Stimulated activated memory B cell treated with anti-CD40 and anti-IgM and Interleukin-4, amounts not matched to agents 10 μg/mL and 1 μg/mL and 100 μg/mL, for 72 hours (primary cell): ENCODE measurements around the gene SH3BP2.

Experiments
- ATAC-seq: fragments of 150-1000 bp; cut with Tn5 transposase; 2 replicates; pipeline ENCODE4 v1.10.0; 2021
- H3K27ac Mint-ChIP-seq: one replicate; pipeline ENCODE4 v1.8.0; 2022; ENCODE audit warnings: mild to moderate bottlenecking, mixed read lengths
- H3K27me3 Mint-ChIP-seq: one replicate; pipeline ENCODE4 v1.8.0; 2022; ENCODE audit warnings: mixed read lengths
- H3K36me3 Mint-ChIP-seq: one replicate; pipeline ENCODE4 v1.8.0; 2022; ENCODE audit warnings: mixed read lengths
- H3K4me1 Mint-ChIP-seq: one replicate; pipeline ENCODE4 v1.8.0; 2022; ENCODE audit warnings: mixed read lengths
- H3K4me3 Mint-ChIP-seq: one replicate; pipeline ENCODE4 v1.8.0; 2022; ENCODE audit warnings: mild to moderate bottlenecking, moderate library complexity, mixed read lengths
- H3K9me3 Mint-ChIP-seq: one replicate; pipeline ENCODE4 v1.8.0; 2022; ENCODE audit warnings: mixed read lengths

Gene SH3BP2

GRCh38 chr4:2827071-2827873 lies 34.4 kb downstream of the SH3BP2 start:
- no peak for ATAC-seq
- Mint-ChIP-seq H3K9me3 (peaks cover 6% of the 10 kb centered on the region), H3K4me1 (peaks cover 15% of the 10 kb centered on the region), H3K27ac (no peak overlapping the region), H3K4me3 (no peak overlapping the region), H3K27me3 (no peaks in the 10 kb centered on the region), H3K36me3 (peaks cover 71% of the 10 kb centered on the region)

DNA sequence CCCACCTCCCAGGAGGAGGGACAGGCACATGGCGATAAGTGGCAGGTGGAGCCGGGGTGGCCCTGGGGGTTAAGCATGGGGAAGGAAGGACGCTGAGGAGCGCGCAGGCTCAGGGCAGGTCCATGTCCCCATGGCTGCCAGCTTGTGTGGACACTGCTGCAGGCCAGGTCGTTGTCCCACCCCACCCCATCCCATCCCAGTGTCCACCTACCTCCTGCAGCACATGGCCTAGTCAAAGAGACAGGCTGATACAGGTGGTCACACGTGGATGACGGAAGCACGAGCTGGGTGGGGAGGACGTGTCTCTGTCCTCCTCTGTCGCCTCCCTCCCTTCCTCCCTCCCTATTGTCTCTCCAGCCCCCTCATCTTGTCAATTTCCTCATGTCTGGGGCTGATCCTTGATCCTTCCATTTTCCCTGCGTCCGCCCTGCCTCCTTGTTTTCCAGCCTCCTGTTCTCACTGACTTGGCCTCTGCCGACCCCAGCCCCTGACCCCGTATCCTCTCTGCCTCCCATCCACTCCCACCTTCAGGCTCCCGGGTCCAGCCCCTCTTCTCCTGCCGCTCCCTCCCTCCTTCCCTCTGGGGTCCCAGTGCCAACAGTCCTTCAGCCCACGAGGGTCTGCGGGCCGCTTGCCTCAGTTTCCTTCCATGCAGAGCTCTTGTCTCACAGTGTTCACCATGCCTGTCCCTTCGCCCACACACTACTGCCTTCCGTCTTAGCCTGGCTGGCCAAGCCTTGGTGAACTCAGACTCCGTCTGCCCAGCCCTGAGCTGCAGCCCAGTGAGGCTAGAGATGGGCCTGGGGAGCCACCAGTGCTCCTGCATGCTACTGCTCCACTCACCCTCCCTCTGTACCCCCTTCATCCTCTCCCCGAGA lies 35.2 kb downstream of the SH3BP2 start:
- no peak for ATAC-seq
- H3K27me3 Mint-ChIP-seq, result no peaks in the 10 kb centered on the region
- no peak overlapping the region for H3K4me3 Mint-ChIP-seq
- no peak overlapping the region for H3K27ac Mint-ChIP-seq
- peaks cover 23% of the 10 kb centered on the region for H3K4me1 Mint-ChIP-seq
- H3K36me3 Mint-ChIP-seq, result peaks cover 73% of the 10 kb centered on the region
- H3K9me3 Mint-ChIP-seq, result peaks cover 6% of the 10 kb centered on the region

GRCh38 chr4:2828758-2829181 lies 35.9 kb downstream of the SH3BP2 start:
- Mint-ChIP-seq H3K36me3 (peaks cover 70% of the 10 kb centered on the region), H3K4me1 (peaks cover 29% of the 10 kb centered on the region), H3K27ac (no peak overlapping the region), H3K9me3 (peaks cover 6% of the 10 kb centered on the region), H3K27me3 (no peaks in the 10 kb centered on the region), H3K4me3 (no peak overlapping the region)
- ATAC-seq, result no peak

DNA sequence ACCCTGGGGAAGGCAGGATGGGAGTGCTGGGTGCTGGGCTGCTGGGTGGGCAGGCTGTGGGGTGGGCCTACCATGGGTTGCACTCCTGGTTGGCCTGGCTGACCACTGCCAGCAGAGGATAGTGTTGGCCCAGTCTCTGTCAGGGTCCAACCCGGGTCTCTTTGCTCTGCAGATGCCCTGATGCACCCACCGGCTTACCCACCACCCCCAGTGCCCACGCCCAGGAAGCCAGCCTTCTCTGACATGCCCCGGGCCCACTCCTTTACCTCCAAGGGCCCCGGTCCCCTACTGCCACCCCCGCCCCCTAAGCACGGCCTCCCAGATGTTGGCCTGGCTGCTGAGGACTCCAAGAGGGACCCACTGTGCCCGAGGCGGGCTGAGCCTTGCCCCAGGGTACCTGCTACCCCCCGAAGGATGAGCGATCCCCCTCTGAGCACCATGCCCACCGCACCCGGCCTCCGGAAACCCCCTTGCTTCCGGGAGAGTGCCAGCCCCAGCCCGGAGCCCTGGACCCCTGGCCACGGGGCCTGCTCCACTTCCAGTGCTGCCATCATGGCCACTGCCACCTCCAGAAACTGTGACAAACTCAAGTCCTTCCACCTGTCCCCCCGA lies 36.5 kb downstream of the SH3BP2 start:
- H3K4me1 Mint-ChIP-seq, result peaks cover 33% of the 10 kb centered on the region
- ATAC-seq, result no peak
- no peak overlapping the region for H3K27ac Mint-ChIP-seq
- H3K27me3 Mint-ChIP-seq, result no peaks in the 10 kb centered on the region
- H3K9me3 Mint-ChIP-seq, result peaks cover 6% of the 10 kb centered on the region
- peaks cover 66% of the 10 kb centered on the region for H3K36me3 Mint-ChIP-seq
- H3K4me3 Mint-ChIP-seq, result no peak overlapping the region

DNA sequence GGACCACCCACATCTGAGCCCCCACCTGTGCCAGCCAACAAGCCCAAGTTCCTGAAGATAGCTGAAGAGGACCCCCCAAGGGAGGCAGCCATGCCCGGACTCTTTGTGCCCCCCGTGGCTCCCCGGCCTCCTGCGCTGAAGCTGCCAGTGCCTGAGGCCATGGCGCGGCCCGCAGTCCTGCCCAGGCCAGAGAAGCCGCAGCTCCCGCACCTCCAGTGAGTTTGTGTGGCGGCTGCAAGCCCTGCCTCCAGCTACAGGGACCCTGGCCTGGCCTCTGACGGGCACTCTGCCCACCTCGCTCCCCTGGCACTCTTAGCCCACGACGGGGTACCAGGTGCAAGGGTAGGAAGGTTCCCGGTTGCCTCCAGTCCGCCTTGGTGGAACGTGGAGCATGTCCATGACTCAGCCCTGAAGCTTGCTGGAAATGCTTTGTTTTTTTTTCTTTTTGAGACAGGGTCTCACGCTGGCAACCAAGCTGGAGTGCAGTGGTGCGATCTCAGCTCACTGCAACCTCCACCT lies 37.1 kb downstream of the SH3BP2 start:
- Mint-ChIP-seq H3K9me3 (peaks cover 6% of the 10 kb centered on the region), H3K36me3 (peaks cover 61% of the 10 kb centered on the region), H3K27me3 (no peaks in the 10 kb centered on the region), H3K4me1 (peaks cover 39% of the 10 kb centered on the region), H3K4me3 (no peak overlapping the region), H3K27ac (no peak overlapping the region)
- no peak for ATAC-seq

DNA sequence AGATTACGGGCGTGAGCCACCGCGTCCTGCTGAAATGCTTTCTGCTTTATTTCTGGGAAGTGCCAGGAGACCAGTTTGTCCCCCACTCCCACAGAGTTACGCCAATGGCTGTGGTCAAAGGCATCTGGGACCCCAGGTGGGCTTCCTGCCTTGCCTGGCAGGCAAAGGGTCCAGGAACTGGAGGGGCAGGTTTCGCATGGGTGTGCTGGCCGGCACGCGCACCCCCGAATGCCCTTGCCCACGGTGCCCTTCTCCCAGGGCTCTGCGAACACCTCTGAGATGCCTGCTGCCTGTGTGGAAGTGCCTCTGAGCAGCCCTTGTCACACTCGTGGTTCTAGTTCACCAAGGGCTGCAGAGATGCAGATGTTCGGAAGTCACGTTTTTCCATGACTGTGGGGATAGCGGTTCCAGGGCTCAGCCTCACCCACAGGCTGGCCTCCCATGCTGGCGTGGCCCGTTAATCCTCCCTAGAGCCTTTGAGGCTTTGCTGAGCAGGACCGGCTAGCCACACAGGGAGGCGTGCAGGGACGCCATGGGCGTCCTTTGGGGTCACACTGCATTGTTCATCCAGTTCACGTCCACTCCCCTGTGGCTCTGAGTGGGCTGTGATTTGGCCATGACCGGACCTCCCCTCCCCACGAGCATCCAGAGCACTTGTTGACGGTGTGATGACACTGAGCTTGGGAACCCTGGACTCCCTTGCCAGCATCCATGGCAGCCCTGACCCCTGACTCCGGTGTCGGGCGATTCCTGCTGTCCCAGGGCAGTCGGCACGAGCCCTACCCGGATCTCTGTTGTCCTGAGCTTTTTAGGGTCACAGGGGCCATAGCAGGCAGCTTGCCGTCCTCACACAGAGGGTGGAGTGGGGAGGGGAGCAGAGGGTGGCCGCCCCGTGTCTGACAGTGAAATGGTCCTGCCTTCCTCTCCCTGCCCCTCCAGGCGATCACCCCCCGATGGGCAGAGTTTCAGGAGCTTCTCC lies 38.0 kb downstream of the SH3BP2 start:
- H3K27me3 Mint-ChIP-seq, result no peaks in the 10 kb centered on the region
- H3K4me3 Mint-ChIP-seq, result no peak overlapping the region
- H3K36me3 Mint-ChIP-seq, result peaks cover 51% of the 10 kb centered on the region
- no peak for ATAC-seq
- no peak overlapping the region for H3K27ac Mint-ChIP-seq
- peaks cover 48% of the 10 kb centered on the region for H3K4me1 Mint-ChIP-seq
- H3K9me3 Mint-ChIP-seq, result peaks cover 6% of the 10 kb centered on the region

DNA sequence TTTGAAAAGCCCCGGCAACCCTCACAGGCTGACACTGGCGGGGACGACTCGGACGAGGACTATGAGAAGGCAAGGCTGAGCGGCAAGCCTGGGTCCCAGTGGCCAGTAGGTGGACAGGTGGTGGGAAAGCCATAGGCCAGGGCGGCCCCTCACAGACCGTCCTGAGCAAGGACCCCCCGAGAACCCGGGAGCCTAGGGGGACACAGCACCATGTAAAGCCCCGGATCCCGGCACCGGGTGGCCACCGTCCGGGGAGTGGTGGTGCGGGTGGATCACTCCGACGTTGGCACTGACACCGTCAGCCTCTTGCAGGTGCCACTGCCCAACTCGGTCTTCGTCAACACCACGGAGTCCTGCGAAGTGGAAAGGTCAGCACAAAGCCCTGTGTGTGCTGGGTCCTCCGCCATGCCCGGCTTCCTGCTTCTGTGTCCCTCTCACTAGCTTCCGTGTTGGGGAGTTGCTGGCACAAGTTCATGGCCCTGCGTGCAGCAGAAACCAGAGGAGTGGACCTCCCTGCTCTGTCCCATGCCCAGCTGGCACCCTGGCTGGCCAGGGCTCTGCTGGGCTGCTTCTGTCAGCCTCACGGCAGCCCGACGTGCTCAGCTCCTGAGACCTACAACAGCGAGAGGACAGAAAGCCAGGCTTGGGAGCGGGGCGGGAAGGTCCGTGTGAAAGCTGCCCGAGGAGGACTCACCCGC lies 38.9 kb downstream of the SH3BP2 start:
- peaks cover 55% of the 10 kb centered on the region for H3K4me1 Mint-ChIP-seq
- peak overlapping the region; percentile 86 for H3K27ac Mint-ChIP-seq
- H3K4me3 Mint-ChIP-seq, result no peak overlapping the region
- H3K36me3 Mint-ChIP-seq, result peaks cover 43% of the 10 kb centered on the region
- peaks cover under 1% of the 10 kb centered on the region for H3K9me3 Mint-ChIP-seq
- no peaks in the 10 kb centered on the region for H3K27me3 Mint-ChIP-seq
- no peak for ATAC-seq

DNA sequence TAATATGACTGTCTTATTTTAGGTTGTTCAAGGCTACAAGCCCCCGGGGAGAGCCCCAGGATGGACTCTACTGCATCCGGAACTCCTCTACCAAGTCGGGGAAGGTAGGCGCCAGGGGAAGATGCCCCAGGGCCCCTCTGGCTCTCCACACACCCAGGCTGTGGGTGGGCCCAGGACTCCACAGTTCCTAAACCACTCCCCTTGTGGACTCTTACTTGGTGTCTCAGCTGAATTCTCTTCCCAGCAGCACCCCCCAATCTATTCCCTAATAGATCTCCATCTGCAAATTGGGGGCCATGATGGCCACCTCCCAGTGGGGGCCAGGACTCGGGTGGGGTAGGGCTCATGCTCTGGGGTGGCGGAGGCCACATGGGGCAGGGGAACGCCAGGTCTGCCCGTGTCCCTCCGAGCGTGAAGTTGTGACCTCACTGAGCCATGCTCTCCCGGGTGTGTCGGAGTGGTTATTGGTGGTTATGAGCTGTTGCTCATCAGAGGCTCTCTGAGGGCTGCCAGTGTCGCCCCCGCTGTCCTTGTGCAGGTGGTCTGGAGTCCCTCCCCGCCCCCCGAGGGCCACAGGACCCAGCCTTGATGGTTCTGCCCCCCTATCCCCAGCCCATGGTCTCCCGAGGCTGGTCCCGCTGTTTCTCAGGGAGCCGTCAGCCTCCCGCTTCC lies 39.6 kb downstream of the SH3BP2 start:
- peak; percentile 90 for ATAC-seq
- peaks cover 40% of the 10 kb centered on the region for H3K36me3 Mint-ChIP-seq
- H3K27me3 Mint-ChIP-seq, result no peaks in the 10 kb centered on the region
- H3K9me3 Mint-ChIP-seq, result no peaks in the 10 kb centered on the region
- H3K27ac Mint-ChIP-seq, result peak overlapping the region; percentile 86
- peaks cover 62% of the 10 kb centered on the region for H3K4me1 Mint-ChIP-seq
- peak overlapping the region; percentile 47 for H3K4me3 Mint-ChIP-seq

- peaks cover 35% of the 10 kb centered on the region for H3K36me3 Mint-ChIP-seq
- no peaks in the 10 kb centered on the region for H3K9me3 Mint-ChIP-seq
- ATAC-seq, result peak; percentile 10
- no peaks in the 10 kb centered on the region for H3K27me3 Mint-ChIP-seq
- peaks cover 69% of the 10 kb centered on the region for H3K4me1 Mint-ChIP-seq
- peak overlapping the region; percentile 47 for H3K4me3 Mint-ChIP-seq
- peak overlapping the region; percentile 86 for H3K27ac Mint-ChIP-seq
Measured at GRCh38 chr4:2832981-2833670, 40.2 kb downstream of the SH3BP2 start.

DNA sequence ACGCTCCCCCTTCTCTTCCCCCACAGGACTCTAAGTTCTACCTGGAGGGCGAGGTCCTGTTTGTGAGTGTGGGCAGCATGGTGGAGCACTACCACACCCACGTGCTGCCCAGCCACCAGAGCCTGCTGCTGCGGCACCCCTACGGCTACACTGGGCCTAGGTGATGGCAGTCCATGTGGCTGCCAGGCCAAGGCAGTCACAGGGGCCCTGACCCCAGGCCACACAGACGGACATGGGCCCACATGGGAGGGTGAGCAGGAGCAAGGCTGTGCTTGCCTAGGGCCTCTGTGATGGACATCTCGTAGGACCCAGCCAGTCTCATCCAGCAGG lies 40.8 kb downstream of the SH3BP2 start:
- Mint-ChIP-seq H3K27ac (peak overlapping the region; percentile 86), H3K36me3 (peaks cover 30% of the 10 kb centered on the region), H3K4me1 (peaks cover 69% of the 10 kb centered on the region)

DNA sequence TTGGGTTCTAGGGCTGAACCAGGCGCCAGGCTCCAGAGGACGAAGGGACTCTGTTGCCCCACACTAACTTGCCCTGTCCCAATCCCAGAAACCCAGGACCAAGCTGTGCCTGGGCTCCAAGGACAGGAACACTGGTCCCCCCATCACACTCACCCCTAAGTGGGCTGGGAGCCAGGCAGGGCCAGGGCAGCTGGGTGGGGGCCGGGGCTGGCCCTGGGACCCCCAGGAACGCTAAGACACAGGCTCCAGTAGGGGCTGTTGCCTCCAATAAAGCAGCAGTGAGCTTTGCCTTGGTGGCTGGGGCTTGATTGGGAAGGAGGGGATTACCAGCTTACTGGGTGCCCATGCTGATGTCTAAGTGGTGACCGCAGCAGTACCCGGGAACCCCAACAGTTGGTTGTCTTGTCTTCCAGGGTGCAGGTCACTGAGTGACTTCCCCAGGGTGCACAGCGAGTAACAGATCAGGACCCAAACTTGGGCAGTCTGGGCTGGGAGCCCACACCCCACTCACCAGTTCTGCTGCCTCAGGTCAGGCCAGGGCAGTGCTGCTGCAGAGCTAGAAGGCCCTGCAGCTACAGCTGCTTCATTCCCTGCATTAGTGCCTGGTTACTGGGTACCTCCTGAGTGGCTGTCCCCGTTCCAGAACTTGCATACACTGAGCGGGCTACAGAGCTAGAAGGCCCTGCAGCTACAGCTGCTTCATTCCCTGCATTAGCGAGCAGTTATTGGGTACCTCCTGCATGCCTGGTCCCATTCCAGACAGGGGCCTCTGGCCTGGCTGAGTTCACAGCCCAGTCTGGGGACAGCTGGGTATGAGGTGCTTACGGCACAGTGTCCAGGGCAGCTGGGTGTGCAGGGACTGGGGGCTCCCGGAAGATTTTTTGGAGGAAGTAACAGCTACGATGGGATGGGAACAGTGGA lies 41.4 kb downstream of the SH3BP2 start:
- H3K4me1 Mint-ChIP-seq, result peaks cover 71% of the 10 kb centered on the region
- ATAC-seq, result no peak
- peak overlapping the region; percentile 77 for H3K27ac Mint-ChIP-seq
- no peaks in the 10 kb centered on the region for H3K27me3 Mint-ChIP-seq
- H3K4me3 Mint-ChIP-seq, result peak overlapping the region; percentile 51
- no peaks in the 10 kb centered on the region for H3K9me3 Mint-ChIP-seq
- peaks cover 24% of the 10 kb centered on the region for H3K36me3 Mint-ChIP-seq

More for the DNA sequence above, 40.8 kb downstream of the SH3BP2 start:
- H3K4me3 Mint-ChIP-seq, result no peak overlapping the region
- no peaks in the 10 kb centered on the region for H3K27me3 Mint-ChIP-seq
- no peaks in the 10 kb centered on the region for H3K9me3 Mint-ChIP-seq
- no peak for ATAC-seq

DNA sequence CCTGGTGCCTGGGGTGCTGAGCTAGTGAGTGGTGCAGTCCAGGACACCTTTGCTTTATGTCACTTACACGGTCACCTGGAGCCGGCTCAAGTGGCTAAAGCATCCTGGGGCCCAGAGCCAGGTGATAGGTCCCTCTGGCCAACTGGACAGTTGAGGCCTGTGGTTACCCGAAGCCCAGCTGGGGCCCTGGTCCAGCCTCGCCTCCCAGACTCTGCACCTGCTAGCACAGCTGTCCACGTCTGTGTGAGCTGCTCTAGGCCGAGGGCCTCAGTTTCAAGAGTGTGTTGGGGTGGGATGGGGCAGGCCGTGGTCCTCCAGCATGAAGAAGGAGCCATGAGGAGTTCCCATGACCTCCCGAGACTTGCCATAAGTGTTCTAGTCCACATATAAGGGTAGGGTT lies 43.1 kb downstream of the SH3BP2 start:
- no peak overlapping the region for H3K4me3 Mint-ChIP-seq
- no peaks in the 10 kb centered on the region for H3K27me3 Mint-ChIP-seq
- H3K36me3 Mint-ChIP-seq, result peaks cover 20% of the 10 kb centered on the region
- no peak for ATAC-seq
- peaks cover 75% of the 10 kb centered on the region for H3K4me1 Mint-ChIP-seq
- peak overlapping the region; percentile 77 for H3K27ac Mint-ChIP-seq
- peaks cover 3% of the 10 kb centered on the region for H3K9me3 Mint-ChIP-seq
